CMK (cell line): ENCODE measurements around the gene PPFIA1.
"Not testable (repeated sequence)": the region's sequence is repeated elsewhere in the genome, so short reads cannot be mapped to it uniquely, and the experiment has no call there.

Experiments
- DNase-seq: peaks from one replicate; pipeline ENCODE4 v3.0.0-alpha.2; 2010; ENCODE audit warnings: low read depth

The PPFIA1 gene

DNA sequence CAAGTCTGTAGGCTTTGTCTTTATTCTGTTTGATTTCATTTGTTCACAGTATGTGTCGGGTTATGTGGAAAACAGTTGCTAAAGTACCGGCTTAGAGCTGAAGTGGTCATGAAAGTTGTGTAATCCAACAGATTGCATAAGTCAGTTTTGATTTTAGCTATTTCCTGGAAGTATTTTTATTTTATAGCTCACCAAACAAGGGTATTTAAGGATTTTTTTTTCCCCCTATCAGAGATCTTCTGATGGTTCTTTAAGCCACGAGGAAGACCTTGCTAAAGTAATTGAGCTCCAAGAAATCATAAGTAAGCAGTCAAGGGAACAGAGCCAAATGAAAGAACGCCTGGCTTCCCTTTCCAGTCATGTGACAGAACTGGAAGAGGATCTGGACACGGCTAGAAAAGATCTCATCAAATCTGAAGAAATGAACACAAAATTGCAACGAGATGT is 55.9 kb downstream of the PPFIA1 start:
- DNase-seq: no peak

- DNase-seq: no peak
Observed at GRCh38 chr11:70326833-70327232, 56.3 kb downstream of the PPFIA1 start.

DNA sequence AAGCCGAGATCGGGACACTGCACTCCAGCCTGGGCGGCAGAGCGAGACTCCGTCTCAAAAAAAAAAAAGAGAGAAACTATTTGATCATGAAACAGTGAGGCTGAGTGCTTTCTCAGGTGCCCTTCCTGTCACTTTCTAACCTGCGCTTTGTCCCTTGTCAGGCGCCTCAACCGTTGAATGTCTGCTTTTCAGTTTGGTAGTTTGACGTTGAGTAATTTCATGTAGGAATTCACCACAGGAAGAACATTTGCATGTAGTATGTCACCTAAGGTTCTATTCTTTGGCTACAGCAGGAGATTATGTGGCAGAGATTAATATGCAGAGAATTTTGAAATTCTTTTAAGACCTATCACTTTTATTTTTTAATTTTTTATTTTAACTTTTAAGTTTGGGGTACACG is 57.2 kb downstream of the PPFIA1 start:
- DNase-seq: no peak

- DNase-seq: no peak
Observed at GRCh38 chr11:70328556-70328955, 58.1 kb downstream of the PPFIA1 start.

DNA sequence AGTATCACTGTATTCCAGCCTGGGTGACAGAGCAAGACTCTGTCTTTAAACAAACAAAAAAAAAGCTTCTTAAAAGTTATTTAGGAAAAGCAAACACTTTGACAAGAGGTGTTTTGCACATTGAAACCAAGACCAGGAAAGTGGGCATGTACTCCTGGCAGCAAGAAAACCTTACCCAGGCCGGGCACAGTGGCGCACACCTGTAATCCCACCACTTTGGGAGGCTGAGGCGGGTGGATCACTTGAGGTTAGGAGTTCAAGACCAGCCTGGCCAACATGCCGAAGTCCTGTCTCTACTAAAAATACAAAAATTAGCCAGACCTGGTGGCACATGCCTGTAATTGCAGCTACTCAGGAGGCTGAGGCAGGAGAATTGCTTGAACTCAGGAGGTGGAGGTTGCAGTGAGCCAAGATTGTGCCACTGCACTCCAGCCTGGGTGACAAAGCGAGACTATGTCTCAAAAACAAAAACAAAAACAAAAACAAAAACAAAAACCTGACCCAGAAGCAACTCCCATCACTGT is 60.9 kb downstream of the PPFIA1 start:
- DNase-seq: not testable (repeated sequence)

DNA sequence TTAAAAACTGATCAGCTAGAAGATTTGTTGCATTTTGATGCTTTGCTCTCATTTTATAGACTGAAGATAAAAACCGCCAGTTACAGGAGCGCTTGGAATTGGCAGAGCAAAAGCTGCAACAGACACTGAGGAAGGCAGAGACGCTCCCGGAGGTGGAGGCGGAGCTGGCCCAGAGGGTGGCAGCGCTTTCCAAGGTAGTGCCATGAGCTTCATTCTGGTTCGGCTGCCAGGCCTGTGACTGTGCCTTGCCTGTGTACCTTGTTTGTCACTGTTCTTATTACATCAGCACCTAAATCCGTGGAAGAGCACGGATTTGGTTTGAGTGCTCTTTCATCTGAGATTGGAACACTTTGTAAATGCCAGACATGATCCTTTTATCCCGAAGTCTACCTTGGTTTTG is 61.4 kb downstream of the PPFIA1 start:
- no peak for DNase-seq

GRCh38 chr11:70332567-70332966 is 62.1 kb downstream of the PPFIA1 start:
- no peak for DNase-seq

- DNase-seq: no peak
Observed at GRCh38 chr11:70333261-70333660, 62.8 kb downstream of the PPFIA1 start.

DNA sequence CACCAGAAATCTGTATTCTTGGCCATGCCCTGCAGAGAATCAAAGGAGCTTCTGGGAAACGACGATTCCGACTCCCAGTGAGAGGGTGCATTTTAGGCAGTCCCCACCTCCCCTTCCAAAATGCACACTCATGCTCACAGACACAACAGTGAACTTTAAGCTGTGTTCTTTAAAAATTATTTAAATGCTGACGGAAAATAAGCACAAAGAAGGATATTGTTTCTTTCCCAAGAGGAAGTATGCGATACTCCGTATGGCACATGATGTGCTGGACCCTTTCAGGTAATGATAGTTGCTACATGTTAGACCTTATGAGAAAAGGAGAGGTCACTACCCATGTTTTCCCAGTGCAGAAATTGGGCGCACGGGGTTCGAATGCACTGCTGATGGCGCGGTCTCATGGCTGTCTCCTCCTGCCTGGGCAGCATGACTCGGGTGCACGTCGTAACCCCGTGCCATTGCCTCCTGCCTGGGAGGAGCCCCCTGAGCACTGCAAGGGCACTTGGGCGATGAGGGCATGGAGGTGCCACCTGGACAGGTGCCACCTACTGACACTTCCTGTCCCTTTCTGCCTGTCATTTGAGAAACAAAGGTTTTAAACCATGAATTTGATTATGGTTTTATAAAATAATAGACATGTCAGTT is 64.0 kb downstream of the PPFIA1 start:
- no peak for DNase-seq

DNA sequence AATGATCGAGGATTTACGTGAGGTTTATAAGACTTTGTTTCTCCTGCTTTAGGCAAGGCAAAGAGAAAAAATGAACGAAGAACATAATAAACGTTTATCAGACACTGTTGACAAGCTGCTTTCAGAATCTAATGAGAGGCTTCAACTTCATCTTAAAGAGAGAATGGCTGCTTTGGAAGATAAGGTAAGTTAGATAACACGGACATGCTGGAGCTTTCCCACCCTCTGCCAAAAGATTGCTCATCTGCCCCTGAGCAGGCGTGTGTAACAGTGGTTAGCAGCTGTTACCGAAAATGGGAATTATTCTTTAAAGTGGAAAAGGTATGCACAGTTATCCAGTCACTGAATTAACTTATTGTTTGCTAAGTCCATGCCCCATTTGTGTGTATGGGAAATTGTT is 65.0 kb downstream of the PPFIA1 start:
- no peak for DNase-seq

- DNase-seq: no peak
Observed at GRCh38 chr11:70338594-70338993, 68.1 kb downstream of the PPFIA1 start.

GRCh38 chr11:70339066-70339465 is 68.6 kb downstream of the PPFIA1 start:
- no peak for DNase-seq

- DNase-seq: no peak
Observed at GRCh38 chr11:70341881-70342429, 71.5 kb downstream of the PPFIA1 start.

DNA sequence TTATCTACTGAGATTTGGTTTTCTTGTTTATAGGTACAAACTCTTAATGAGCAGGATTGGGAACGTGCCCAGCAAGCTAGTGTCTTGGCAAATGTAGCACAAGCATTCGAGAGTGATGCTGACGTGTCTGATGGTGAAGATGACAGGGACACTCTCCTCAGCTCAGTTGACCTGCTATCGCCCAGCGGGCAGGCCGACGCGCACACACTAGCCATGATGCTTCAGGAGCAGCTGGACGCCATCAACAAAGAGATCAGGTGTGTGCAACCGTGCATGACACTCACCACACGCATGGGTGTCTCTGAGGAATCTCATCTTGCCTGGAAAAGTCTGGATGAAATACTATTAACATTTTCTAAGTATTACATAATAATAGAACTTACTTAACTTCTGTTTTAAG is 73.1 kb downstream of the PPFIA1 start:
- DNase-seq: no peak

- DNase-seq: no peak
Observed at GRCh38 chr11:70348191-70348590, 77.7 kb downstream of the PPFIA1 start.

DNA sequence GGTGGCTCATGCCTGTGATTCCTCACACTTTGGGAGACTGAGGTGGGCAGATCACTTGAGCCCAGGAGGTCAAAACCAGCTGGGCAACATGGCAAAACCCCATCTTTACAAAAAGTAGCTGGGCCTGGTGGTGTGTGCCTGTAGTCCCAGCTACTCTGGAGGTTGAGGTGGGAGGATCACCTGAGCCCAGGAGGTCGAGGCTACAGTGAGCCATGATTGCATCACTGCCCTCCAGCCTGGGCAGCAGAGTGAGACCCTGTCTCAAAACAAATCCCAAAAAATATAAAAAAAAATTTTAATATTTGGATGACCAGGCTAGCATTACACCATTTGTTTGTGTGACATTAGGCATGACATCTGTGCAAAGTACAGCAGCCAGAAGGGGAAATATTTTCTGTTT is 78.1 kb downstream of the PPFIA1 start:
- no peak for DNase-seq

DNA sequence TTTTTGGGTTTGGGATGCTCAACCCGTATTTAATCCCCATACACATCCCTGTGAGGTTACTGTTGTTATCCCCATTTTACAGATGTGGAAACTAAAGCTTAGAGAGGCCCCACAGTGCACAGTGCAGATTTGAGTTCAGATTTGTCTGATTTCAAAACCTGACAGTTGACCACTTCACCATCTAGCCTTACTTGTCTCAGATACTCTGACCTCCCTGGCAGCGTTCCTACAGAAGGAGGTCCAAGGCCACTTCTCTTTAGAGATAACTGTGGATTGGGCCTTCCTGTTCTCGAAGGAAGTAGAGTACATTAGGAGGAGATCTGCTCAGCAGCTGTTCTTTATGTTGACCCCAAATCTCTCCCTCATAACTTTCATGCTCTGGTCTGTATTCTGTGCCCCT is 81.2 kb downstream of the PPFIA1 start:
- no peak for DNase-seq

GRCh38 chr11:70352100-70352499 is 81.6 kb downstream of the PPFIA1 start:
- no peak for DNase-seq

DNA sequence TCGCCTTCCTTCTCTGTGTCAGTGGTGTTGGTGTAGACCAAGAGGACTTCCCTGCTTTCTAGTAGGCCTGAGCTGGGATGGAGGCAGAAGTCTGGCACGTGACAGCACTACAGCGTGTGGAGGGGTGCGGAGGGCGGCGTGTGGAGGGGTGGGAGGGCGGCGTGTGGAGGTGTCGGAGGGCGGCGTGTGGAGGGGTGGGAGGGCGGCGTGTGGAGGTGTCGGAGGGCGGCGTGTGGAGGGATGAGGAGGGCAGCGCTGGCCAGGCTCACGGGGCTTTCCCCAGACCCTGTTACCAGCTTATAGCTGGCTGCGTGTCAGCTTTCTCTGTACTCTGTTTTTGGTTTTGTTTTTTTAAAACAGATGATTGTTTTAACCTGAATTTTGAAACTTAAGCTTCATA is 82.1 kb downstream of the PPFIA1 start:
- no peak for DNase-seq

- DNase-seq: no peak
Observed at GRCh38 chr11:70353329-70353728, 82.8 kb downstream of the PPFIA1 start.

GRCh38 chr11:70353900-70354568 is 83.5 kb downstream of the PPFIA1 start:
- no peak for DNase-seq

DNA sequence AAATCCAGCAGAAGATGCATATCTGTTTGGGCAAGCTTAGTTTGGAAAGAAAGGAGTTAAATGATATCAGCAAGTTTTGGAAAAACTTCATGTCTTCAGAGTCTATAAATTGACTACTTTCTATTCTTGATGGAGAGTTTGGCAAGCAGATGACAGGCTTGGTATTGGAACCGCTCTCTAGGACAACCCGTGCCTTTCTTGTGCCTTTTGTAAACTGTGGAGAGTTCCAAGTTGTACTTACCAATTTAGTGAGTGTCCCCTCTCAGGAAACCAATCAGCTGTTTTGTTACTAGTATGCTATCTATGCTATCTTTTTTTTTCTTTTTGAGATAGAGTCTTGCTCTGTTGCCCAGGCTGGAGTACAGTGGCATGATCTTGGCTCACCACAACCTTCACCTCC is 84.1 kb downstream of the PPFIA1 start:
- DNase-seq: no peak

GRCh38 chr11:70358753-70359152 is 88.3 kb downstream of the PPFIA1 start:
- no peak for DNase-seq
